Measurements from ENCODE around the gene SVEP1.
A peak's percentile ranks its signal among the peaks of the same experiment; 100 is the strongest.

SVEP1 gene

DNA sequence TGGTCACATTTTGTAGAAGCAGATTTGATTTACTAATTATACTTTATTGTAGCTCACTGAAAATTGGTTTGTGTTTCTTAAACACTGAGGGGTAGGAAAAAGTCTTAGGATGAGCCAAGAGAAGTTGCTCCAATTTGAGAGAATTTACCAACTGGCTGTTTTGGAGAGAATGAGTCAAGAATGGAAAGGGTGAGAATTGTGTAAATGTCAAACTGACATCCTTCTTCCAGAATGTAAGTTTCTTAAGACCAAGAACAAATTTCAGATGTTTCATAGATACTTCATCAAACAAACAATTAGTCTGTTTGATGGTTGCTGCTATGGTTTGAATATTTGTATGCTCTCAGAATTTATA lies 135.7 kb downstream of the SVEP1 start (continued):
- TF ChIP-seq, protein P1, sequence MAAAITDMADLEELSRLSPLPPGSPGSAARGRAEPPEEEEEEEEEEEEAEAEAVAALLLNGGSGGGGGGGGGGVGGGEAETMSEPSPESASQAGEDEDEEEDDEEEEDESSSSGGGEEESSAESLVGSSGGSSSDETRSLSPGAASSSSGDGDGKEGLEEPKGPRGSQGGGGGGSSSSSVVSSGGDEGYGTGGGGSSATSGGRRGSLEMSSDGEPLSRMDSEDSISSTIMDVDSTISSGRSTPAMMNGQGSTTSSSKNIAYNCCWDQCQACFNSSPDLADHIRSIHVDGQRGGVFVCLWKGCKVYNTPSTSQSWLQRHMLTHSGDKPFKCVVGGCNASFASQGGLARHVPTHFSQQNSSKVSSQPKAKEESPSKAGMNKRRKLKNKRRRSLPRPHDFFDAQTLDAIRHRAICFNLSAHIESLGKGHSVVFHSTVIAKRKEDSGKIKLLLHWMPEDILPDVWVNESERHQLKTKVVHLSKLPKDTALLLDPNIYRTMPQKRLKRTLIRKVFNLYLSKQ (tag by site-specific recombination; IDR thresholded peaks at IDR 0.05; ENCODE audit: borderline replicate concordance): no peak
- TF ChIP-seq GLIS1 (tag by site-specific recombination; IDR thresholded peaks at IDR 0.05) (no peak), ZFP41 (tag by site-specific recombination; IDR thresholded peaks at IDR 0.05; ENCODE audit: borderline replicate concordance) (no peak)

DNA sequence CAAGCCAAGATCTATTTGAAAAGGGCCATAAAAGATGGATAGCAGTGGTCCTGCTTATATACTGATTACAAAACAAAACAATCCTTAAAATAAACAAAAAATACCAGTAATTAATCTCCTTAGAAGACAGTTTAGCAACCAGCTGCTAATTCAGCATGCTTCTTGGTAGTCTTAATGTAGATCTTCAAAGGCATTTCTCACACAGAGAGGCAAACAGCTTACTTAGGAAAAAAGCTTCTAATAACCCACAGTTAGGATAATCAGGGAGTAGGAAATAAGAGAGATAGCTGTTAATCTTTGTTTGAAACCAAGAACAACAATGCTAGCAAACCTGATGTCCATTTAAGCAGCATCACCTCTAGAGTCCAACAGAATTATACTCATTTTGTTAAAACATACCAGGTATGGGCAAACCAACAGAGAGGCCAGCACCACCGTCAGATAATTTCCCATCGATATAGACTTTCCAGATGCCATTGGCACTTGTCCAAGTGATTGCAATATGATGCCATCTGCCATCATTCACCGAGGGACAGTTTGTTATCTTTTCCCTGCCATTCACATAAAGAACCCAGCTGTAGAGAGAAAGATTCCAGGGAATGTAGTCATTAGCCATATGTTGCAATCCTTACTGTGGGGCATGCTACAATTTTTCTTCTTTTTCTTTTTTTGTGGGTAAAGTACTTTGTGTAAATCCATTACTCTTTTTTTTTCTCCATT lies 136.2 kb downstream of the SVEP1 start:
- H3K9me3 ChIP-seq (ENCODE audit: control insufficient read depth, insufficient read depth, low read depth, low read length): no peaks in the 10 kb centered on the region
- H3K4me1 ChIP-seq (ENCODE audit: control insufficient read depth, insufficient read depth, low read length): no peaks in the 10 kb centered on the region
- H3K4me3 ChIP-seq (ENCODE audit: low read depth, low read length): no peak overlapping the region
- POLR2A ChIA-PET: no interaction called here
- no peaks in the 10 kb centered on the region for H3K36me3 ChIP-seq (ENCODE audit: control insufficient read depth in 2 of 2, insufficient read depth in 1 of 2, low read length in 2 of 2)
- H3K27ac ChIP-seq (ENCODE audit: extremely low read depth, low read depth, low read length): no peak overlapping the region
- TF ChIP-seq ZXDB (tag by site-specific recombination; IDR thresholded peaks at IDR 0.05) (0 out of 2 replicates have a peak, but pooled peaks have one; percentile 33), MEIS1 (CRISPR knock-in tag; IDR thresholded peaks at IDR 0.05; ENCODE audit: borderline replicate concordance) (0 out of 2 replicates have a peak, but pooled peaks have one; percentile 11), YY2 (tag by site-specific recombination; IDR thresholded peaks at IDR 0.05) (peak; percentile 36; the same call in 1 of the 2 replicates)
- TF ChIP-seq, protein P2, sequence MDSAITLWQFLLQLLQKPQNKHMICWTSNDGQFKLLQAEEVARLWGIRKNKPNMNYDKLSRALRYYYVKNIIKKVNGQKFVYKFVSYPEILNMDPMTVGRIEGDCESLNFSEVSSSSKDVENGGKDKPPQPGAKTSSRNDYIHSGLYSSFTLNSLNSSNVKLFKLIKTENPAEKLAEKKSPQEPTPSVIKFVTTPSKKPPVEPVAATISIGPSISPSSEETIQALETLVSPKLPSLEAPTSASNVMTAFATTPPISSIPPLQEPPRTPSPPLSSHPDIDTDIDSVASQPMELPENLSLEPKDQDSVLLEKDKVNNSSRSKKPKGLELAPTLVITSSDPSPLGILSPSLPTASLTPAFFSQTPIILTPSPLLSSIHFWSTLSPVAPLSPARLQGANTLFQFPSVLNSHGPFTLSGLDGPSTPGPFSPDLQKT (IDR thresholded peaks at IDR 0.05; ENCODE audit: borderline replicate concordance, low read depth, low read length): no peak
- CTCF ChIA-PET: interaction anchor here (0.7 to 1.6 kb wide), 2 partner anchors 9 to 180 kb away, joined by 3 to 4 read pairs; no protein-coding TSS in a partner anchor

DNA sequence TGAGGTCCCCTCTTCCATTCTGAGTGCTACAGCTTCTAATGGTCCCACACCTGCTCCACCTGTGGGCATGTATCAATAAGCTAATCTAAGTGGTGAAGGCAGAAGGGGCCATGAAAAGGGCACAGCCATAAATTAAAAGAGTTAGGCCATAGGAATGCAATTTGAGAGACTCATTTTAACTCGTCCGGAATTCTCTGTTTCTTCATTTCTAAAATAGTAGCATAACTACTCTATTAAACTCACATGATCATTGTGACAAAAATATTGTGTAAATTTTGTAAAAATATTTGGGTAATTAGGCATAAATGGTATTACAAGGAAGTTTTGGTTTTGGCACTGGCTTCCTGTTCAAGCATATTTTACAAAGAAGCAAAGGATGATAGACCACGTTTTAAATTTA lies 138.7 kb downstream of the SVEP1 start:
- CTCF ChIA-PET: interaction anchor here (1.6 kb wide), 1 partner anchor 12 kb away, joined by 6 read pairs; no protein-coding TSS in a partner anchor
- H3K36me3 ChIP-seq (ENCODE audit: control insufficient read depth in 2 of 2, insufficient read depth in 1 of 2, low read length in 2 of 2): no peaks in the 10 kb centered on the region
- no peaks in the 10 kb centered on the region for H3K9me3 ChIP-seq (ENCODE audit: control insufficient read depth, insufficient read depth, low read depth, low read length)
- H3K4me3 ChIP-seq (ENCODE audit: low read depth, low read length): no peak overlapping the region
- H3K27ac ChIP-seq (ENCODE audit: extremely low read depth, low read depth, low read length): no peak overlapping the region
- POLR2A ChIA-PET: no interaction called here
- no peaks in the 10 kb centered on the region for H3K4me1 ChIP-seq (ENCODE audit: control insufficient read depth, insufficient read depth, low read length)
- TF ChIP-seq ZNF138 (tag by site-specific recombination; IDR thresholded peaks at IDR 0.05; ENCODE audit: borderline replicate concordance) (no peak), ZBTB1 (tag by site-specific recombination; IDR thresholded peaks at IDR 0.05) (no peak), ZNF391 (tag by site-specific recombination; IDR thresholded peaks at IDR 0.05; ENCODE audit: borderline replicate concordance, low read depth) (no peak), GFI1B (tag by site-specific recombination; IDR thresholded peaks at IDR 0.05) (no peak), ZNF423 (tag by site-specific recombination; IDR thresholded peaks at IDR 0.05) (no peak), GLI4 (tag by site-specific recombination; IDR thresholded peaks at IDR 0.05) (no peak), ZNF596 (tag by site-specific recombination; IDR thresholded peaks at IDR 0.05) (no peak), ZNF549 (tag by site-specific recombination; IDR thresholded peaks at IDR 0.05) (no peak), KLF8 (tag by site-specific recombination; IDR thresholded peaks at IDR 0.05) (no peak), TCF7L2 (IDR thresholded peaks at IDR 0.05; ENCODE audit: borderline replicate concordance, low read depth, low read length) (no peak), ZNF76 (tag by site-specific recombination; IDR thresholded peaks at IDR 0.05; ENCODE audit: borderline replicate concordance, low read depth) (no peak), REPIN1 (tag by site-specific recombination; IDR thresholded peaks at IDR 0.05; ENCODE audit: low read depth) (no peak), ZNF214 (tag by site-specific recombination; IDR thresholded peaks at IDR 0.05; ENCODE audit: borderline replicate concordance) (no peak), ZNF184 (tag by site-specific recombination; IDR thresholded peaks at IDR 0.05) (no peak)
- TF ChIP-seq, protein P3, sequence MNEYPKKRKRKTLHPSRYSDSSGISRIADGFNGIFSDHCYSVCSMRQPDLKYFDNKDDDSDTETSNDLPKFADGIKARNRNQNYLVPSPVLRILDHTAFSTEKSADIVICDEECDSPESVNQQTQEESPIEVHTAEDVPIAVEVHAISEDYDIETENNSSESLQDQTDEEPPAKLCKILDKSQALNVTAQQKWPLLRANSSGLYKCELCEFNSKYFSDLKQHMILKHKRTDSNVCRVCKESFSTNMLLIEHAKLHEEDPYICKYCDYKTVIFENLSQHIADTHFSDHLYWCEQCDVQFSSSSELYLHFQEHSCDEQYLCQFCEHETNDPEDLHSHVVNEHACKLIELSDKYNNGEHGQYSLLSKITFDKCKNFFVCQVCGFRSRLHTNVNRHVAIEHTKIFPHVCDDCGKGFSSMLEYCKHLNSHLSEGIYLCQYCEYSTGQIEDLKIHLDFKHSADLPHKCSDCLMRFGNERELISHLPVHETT (tag by site-specific recombination; IDR thresholded peaks at IDR 0.05): no peak
- TF ChIP-seq, protein P4, sequence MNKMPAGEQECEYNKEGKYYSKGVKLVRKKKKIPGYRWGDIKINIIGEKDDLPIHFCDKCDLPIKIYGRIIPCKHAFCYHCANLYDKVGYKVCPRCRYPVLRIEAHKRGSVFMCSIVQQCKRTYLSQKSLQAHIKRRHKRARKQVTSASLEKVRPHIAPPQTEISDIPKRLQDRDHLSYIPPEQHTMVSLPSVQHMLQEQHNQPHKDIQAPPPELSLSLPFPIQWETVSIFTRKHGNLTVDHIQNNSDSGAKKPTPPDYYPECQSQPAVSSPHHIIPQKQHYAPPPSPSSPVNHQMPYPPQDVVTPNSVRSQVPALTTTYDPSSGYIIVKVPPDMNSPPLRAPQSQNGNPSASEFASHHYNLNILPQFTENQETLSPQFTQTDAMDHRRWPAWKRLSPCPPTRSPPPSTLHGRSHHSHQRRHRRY (tag by site-specific recombination; IDR thresholded peaks at IDR 0.05): no peak
- TF ChIP-seq, protein P5, sequence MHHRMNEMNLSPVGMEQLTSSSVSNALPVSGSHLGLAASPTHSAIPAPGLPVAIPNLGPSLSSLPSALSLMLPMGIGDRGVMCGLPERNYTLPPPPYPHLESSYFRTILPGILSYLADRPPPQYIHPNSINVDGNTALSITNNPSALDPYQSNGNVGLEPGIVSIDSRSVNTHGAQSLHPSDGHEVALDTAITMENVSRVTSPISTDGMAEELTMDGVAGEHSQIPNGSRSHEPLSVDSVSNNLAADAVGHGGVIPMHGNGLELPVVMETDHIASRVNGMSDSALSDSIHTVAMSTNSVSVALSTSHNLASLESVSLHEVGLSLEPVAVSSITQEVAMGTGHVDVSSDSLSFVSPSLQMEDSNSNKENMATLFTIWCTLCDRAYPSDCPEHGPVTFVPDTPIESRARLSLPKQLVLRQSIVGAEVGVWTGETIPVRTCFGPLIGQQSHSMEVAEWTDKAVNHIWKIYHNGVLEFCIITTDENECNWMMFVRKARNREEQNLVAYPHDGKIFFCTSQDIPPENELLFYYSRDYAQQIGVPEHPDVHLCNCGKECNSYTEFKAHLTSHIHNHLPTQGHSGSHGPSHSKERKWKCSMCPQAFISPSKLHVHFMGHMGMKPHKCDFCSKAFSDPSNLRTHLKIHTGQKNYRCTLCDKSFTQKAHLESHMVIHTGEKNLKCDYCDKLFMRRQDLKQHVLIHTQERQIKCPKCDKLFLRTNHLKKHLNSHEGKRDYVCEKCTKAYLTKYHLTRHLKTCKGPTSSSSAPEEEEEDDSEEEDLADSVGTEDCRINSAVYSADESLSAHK (tag by site-specific recombination; IDR thresholded peaks at IDR 0.05): no peak
